Calu3 (cell line): ENCODE measurements around the gene SULT1A1. TPM values are rescaled to one million over a fixed set of nuclear protein-coding genes. Genes with fewer than 3 reads are reported as not detected.
A peak's percentile ranks its signal among the peaks of the same experiment; 100 is the strongest.
"Not testable (repeated sequence)": the region's sequence is repeated elsewhere in the genome, so short reads cannot be mapped to it uniquely, and the experiment has no call there.

Experiments used
- Bru-seq: library from RNA; stranded (reverse); fragments of 400-500 nt; gene quantifications from one replicate; lab custom pipeline; 2021; lab: Mats Ljungman, UMichigan
- BruChase-seq, 2 experiments: library from RNA; stranded (reverse); fragments of 400-500 nt; gene quantifications; one replicate each; lab custom pipeline; 2021; lab: Mats Ljungman, UMichigan
- BruUV-seq: library from RNA; stranded (reverse); fragments of 400-500 nt; replicated peaks from 2 replicates; lab custom pipeline; 2021; lab: Mats Ljungman, UMichigan
- CTCF ChIA-PET: fragments of 300-600 bp; sonication (Branson Sonifier 250); formaldehyde crosslinking; loops from one replicate; lab custom pipeline; 2022; ENCODE audit warnings: antibody characterized with exemption; lab: Charles Lee
- DNase-seq: peaks from one replicate; pipeline ENCODE4 v3.0.0; 2022
- H3K27ac Mint-ChIP-seq: one replicate; pipeline ENCODE4 v1.8.0; 2022; ENCODE audit warnings: mixed read lengths; ENCODE audit not compliant: unreplicated experiment
- H3K27me3 Mint-ChIP-seq: one replicate; pipeline ENCODE4 v1.8.0; 2022; ENCODE audit warnings: mixed read lengths; ENCODE audit not compliant: unreplicated experiment
- H3K36me3 Mint-ChIP-seq: one replicate; pipeline ENCODE4 v1.8.0; 2022; ENCODE audit warnings: mild to moderate bottlenecking, moderate library complexity, mixed read lengths; ENCODE audit not compliant: insufficient read depth, unreplicated experiment
- H3K4me1 Mint-ChIP-seq: one replicate; pipeline ENCODE4 v1.8.0; 2022; ENCODE audit warnings: mild to moderate bottlenecking, low read depth, mixed read lengths; ENCODE audit not compliant: unreplicated experiment
- H3K4me3 Mint-ChIP-seq: one replicate; pipeline ENCODE4 v1.8.0; 2022; ENCODE audit warnings: mild to moderate bottlenecking, low read depth, moderate library complexity, mixed read lengths; ENCODE audit not compliant: unreplicated experiment
- H3K9me3 Mint-ChIP-seq: one replicate; pipeline ENCODE4 v1.8.0; 2022; ENCODE audit warnings: low read depth, mixed read lengths; ENCODE audit not compliant: unreplicated experiment
- CTCF ChIP-seq: fragments of 200-600 bp; IDR thresholded peaks from one replicate; pipeline ENCODE4 v1.8.0; 2022; ENCODE audit warnings: antibody characterized with exemption; ENCODE audit not compliant: unreplicated experiment
- intact Hi-C: fragments of 100-400 bp; cut with micrococcal nuclease; formaldehyde crosslinking; loops from one replicate; pipeline ENCODE4 v1.10.0; 2022; ENCODE audit not compliant: unreplicated experiment
- long read RNA-seq: library from polyadenylated mRNA; stranded (forward); transcript quantifications from one replicate; pipeline ENCODE4 v2.0.0, GENCODE V29; 2022
- total RNA-seq: library from RNA; stranded (reverse); gene quantifications from 2 replicates; pipeline ENCODE4 v1.2.3, GENCODE V29; 2022

SULT1A1 gene
- total RNA-seq: 14.0 and 15.0 TPM in 2 replicates
- percentile 65 among the genes with signal in this experiment for Bru-seq, nascent RNA
- percentile 61 among the genes with signal in this experiment for BruChase-seq, experiment 1, labeled RNA remaining after a 6-hour chase
- BruChase-seq, experiment 2, labeled RNA remaining after a 2-hour chase: percentile 69 among the genes with signal in this experiment
- long read RNA-seq, full-length matches to known transcripts: 2 of 18 reads
- long read RNA-seq, partial matches to known transcripts: 6 of 18 reads
- long read RNA-seq, other reads (novel, unspliced or antisense): 10 of 18 reads

- Mint-ChIP-seq H3K4me3 (no peak within 1 kb of the TSS), H3K9me3 (no peaks in the 10 kb centered on the region), H3K27ac (no peak within 1 kb of the TSS), H3K27me3 (no peaks in the 10 kb centered on the region), H3K4me1 (no peaks in the 10 kb centered on the region), H3K36me3 (no peaks in the 10 kb centered on the region)
- no peak for TF ChIP-seq CTCF
- BruUV-seq: no TSS peak
- CTCF ChIA-PET: interaction anchor here (0.6 kb wide), 1 partner anchor 120 kb away, joined by 4 read pairs; no protein-coding TSS in a partner anchor
- intact Hi-C loops: no loop called here
- DNase-seq: peak; percentile 43
Observed at GRCh38 chr16:28609631-28610594, at the start of gene SULT1A1. Gene SULT1A1, minus strand, starts transcription at chr16:28610044. Its CDS starts 1,189 bp downstream, at chr16:28608855.

DNA sequence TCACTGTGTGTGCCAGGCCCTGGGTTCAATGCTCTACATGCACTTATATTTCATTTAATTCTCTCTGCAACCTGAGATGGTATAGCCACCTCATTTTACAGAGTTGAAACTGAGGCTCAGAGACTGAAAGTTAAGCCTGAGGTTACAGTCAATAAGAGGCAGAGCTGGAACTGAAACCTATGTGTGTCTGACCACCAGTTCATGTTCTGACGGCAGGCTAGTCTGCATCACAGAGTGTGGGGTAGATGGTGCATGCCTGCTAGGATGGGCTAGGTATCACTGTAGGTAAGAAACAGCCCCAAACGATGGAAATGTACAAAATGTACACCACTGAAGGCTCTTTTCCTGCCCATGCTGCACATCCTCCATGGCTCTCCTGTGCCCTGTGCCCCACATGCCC lies 30.1 kb upstream of the SULT1A1 start:
- H3K27ac Mint-ChIP-seq, BruUV-seq, H3K27me3 Mint-ChIP-seq, CTCF ChIA-PET, H3K4me3 Mint-ChIP-seq, intact Hi-C loops, H3K9me3 Mint-ChIP-seq, H3K4me1 Mint-ChIP-seq, DNase-seq: not testable (repeated sequence)
- H3K36me3 Mint-ChIP-seq: peaks cover 13% of the 10 kb centered on the region

DNA sequence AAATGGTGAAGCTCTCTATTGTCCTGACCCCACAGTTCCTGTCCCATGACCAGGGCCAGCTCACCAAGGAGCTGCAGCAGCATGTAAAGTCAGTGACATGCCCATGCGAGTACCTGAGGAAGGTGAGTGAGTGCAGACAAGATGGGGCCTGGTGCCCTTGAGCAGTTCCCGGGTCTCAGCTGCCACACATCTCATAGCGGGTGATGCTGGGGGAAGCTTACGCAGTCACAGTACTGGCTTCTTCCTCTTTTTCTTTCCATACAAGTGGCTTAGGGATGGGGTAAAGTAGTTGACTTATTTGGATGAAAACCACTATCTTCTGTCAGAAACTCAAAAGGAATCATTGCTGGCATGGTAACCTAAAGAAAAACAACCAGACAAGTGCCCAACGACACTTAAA lies 28.5 kb upstream of the SULT1A1 start:
- CTCF ChIA-PET, H3K9me3 Mint-ChIP-seq, H3K4me3 Mint-ChIP-seq, intact Hi-C loops, BruUV-seq, H3K27ac Mint-ChIP-seq, DNase-seq, H3K4me1 Mint-ChIP-seq, H3K27me3 Mint-ChIP-seq: not testable (repeated sequence)
- H3K36me3 Mint-ChIP-seq: peaks cover 13% of the 10 kb centered on the region

DNA sequence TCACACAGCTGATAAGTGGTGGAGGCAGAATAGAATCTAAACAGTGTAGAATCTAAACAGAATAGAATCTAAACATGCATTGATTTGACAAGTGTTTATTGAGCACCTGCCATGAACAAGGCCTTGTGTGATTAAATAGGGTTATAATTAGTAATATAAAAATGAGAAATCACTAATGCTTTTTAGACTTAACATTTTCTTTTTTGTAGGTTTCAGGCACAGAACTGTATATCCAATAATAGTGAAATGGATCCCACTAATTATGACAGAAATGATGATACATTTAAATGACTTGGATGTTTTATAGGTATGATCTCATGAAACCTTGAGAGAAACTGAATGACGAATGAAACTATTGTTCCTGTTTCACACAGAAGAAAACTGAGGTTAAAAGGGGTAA lies 27.9 kb upstream of the SULT1A1 start, which contains the start of gene NPIPB8:
Gene NPIPB8, plus strand, starts transcription at position 301 of the 400 bp plus-strand sequence. CDS start 296 bp downstream, outside the sequence.
- H3K27ac Mint-ChIP-seq, BruUV-seq, H3K9me3 Mint-ChIP-seq, H3K4me3 Mint-ChIP-seq, CTCF ChIA-PET, DNase-seq, intact Hi-C loops, H3K4me1 Mint-ChIP-seq, H3K27me3 Mint-ChIP-seq: not testable (repeated sequence)
- H3K36me3 Mint-ChIP-seq: peaks cover 13% of the 10 kb centered on the region

GRCh38 chr16:28636093-28636823 lies 26.4 kb upstream of the SULT1A1 start:
- CTCF ChIA-PET, H3K27me3 Mint-ChIP-seq, H3K4me3 Mint-ChIP-seq, intact Hi-C loops, H3K4me1 Mint-ChIP-seq, BruUV-seq, H3K36me3 Mint-ChIP-seq, H3K9me3 Mint-ChIP-seq: not testable (repeated sequence)
- DNase-seq: peak; percentile 40
- H3K27ac Mint-ChIP-seq: peak overlapping the region; percentile 60

GRCh38 chr16:28630905-28631304 lies 21.1 kb upstream of the SULT1A1 start:
- H3K4me1 Mint-ChIP-seq, H3K27me3 Mint-ChIP-seq, DNase-seq, H3K4me3 Mint-ChIP-seq, H3K9me3 Mint-ChIP-seq, H3K27ac Mint-ChIP-seq, BruUV-seq, H3K36me3 Mint-ChIP-seq, CTCF ChIA-PET, intact Hi-C loops: not testable (repeated sequence)
